Breast epithelium (tissue), 3 donors: ENCODE data around the gene HNF4A.

ENCODE experiments used
- CTCF ChIP-seq, 3 donors: fragments of 450-650 bp; IDR thresholded peaks; one replicate each; pipeline ENCODE4 v1.5.1; 2016 to 2017; ENCODE audit warnings: antibody characterized with exemption in 3 of 3, mild to moderate bottlenecking in 3 of 3, moderate library complexity in 3 of 3
- POLR2A ChIP-seq: fragments of 450-650 bp; IDR thresholded peaks from one replicate; pipeline ENCODE4 v1.6.1; 2016; ENCODE audit warnings: antibody characterized with exemption, mild to moderate bottlenecking, moderate library complexity

GRCh38 chr20:44424039-44424495, 68.6 kb downstream of the HNF4A start:
- no peak for TF ChIP-seq CTCF (IDR thresholded peaks at IDR 0.05)
- no peak for TF ChIP-seq POLR2A
